SK-N-MC (cell line): ENCODE data around the gene CTNS.

Experiments
- DNase-seq: peaks from one replicate; pipeline ENCODE4 v3.0.0-alpha.2; 2011; ENCODE audit warnings: low read depth, low spot score
- H3K27ac ChIP-seq: fragments of 200-600 bp; sonication (generic); 2 replicates; pipeline ENCODE4 v1.5.1; 2016; ENCODE audit warnings: mixed run types
- H3K36me3 ChIP-seq: fragments of 200-600 bp; sonication (generic); 2 replicates; pipeline ENCODE4 v1.6.1; 2017; ENCODE audit warnings: antibody characterized with exemption, low read length, mixed read lengths; ENCODE audit not compliant: insufficient read depth
- H3K4me3 ChIP-seq: fragments of 200-600 bp; sonication (generic); 2 replicates; pipeline ENCODE4 v1.5.1; 2016
- H3K9ac ChIP-seq: fragments of 200-600 bp; sonication (generic); 2 replicates; pipeline ENCODE4 v1.8.0; 2017; ENCODE audit warnings: mixed run types, mixed read lengths; ENCODE audit not compliant: insufficient read length
- H3K9me3 ChIP-seq: fragments of 200-600 bp; sonication (generic); 2 replicates; pipeline ENCODE4 v1.6.1; 2017; ENCODE audit warnings: low read depth, mild to moderate bottlenecking, antibody characterized with exemption, low read length, moderate library complexity, mixed read lengths
- EZH2 ChIP-seq: fragments of 200-600 bp; sonication (generic); IDR thresholded peaks from one replicate; pipeline ENCODE4 v1.6.1; 2017; ENCODE audit warnings: antibody characterized with exemption
- FOXP2 ChIP-seq: optimal IDR thresholded peaks from 2 replicates; pipeline ENCODE3; 2011; ENCODE audit warnings: mild to moderate bottlenecking, moderate library complexity; ENCODE audit not compliant: insufficient read depth; ENCODE audit errors: extremely low read length, control extremely low read depth
- POLR2AphosphoS5 ChIP-seq: IDR thresholded peaks from 2 replicates; pipeline ENCODE4 v1.6.1; 2012; ENCODE audit warnings: mild to moderate bottlenecking, low read depth, low read length, borderline replicate concordance

The CTNS gene

DNA sequence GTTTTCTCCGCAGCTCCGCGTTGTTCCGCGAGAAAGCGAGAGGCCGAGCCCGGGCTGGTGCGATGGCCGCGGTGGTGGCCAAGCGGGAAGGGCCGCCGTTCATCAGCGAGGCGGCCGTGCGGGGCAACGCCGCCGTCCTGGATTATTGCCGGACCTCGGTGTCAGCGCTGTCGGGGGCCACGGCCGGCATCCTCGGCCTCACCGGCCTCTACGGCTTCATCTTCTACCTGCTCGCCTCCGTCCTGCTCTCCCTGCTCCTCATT, 32.5 kb downstream of the CTNS start:
- no peak for TF ChIP-seq FOXP2
- no peak for TF ChIP-seq POLR2AphosphoS5
- no peak for TF ChIP-seq EZH2
- peak overlapping the region; percentile 79 for H3K27ac ChIP-seq
- H3K36me3 ChIP-seq: peaks cover 6% of the 10 kb centered on the region; the same call in 1 of the 2 replicates
- H3K4me3 ChIP-seq: peak overlapping the region; percentile 99
- H3K9me3 ChIP-seq: no peaks in the 10 kb centered on the region
- no peak for DNase-seq
- peak overlapping the region; percentile 97 for H3K9ac ChIP-seq

DNA sequence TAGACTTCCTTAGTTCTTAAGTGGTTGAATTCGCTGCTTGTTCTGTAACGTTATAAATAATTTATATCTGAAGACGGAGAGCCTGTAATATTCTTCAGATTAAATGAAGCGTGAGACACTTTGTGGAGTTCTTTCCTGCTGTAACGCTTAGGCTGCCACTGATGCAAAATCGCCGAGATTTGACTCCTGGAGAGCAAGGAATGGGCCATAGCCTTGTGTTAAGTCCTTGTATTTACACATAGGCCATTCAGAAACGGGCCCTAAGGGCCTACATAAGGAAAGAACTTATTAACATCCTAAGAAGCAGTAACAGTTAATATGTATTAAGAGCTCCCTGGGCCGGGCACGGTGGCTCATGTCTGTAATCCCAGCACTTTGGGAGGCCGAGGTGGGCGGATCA, 33.0 kb downstream of the CTNS start:
- no peak for DNase-seq
- H3K9ac ChIP-seq: peak overlapping the region; percentile 97
- peaks cover 3% of the 10 kb centered on the region; the same call in 1 of the 2 replicates for H3K36me3 ChIP-seq
- no peak for TF ChIP-seq POLR2AphosphoS5
- TF ChIP-seq EZH2: no peak
- no peak for TF ChIP-seq FOXP2
- no peaks in the 10 kb centered on the region for H3K9me3 ChIP-seq
- peak overlapping the region; percentile 79; the same call in 1 of the 2 replicates for H3K27ac ChIP-seq
- H3K4me3 ChIP-seq: peak overlapping the region; percentile 99

DNA sequence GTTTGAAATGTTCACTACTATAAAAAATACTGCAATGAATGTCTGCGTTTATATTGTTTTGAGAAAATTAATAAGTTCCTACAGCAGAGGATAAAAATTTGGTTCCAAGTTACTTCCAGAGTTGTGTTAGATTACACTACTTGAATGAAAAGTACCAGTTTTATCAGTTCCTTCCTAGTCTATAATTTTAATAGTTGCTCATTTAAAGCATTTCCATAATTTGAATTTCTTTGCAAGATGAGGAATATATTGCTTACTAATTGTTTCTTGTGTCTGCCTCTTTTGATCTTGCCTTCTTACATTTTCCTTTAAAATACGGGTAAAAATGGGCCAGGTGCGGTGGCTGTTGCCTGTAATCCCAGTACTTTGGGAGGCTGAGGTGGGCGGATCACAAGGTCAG, 36.0 kb downstream of the CTNS start:
- no peak for DNase-seq
- Histone ChIP-seq H3K4me3 (no peak overlapping the region), H3K36me3 (no peaks in the 10 kb centered on the region), H3K9me3 (no peaks in the 10 kb centered on the region), H3K27ac (no peak overlapping the region), H3K9ac (no peak overlapping the region)
- TF ChIP-seq EZH2 (no peak), POLR2AphosphoS5 (no peak), FOXP2 (no peak)

DNA sequence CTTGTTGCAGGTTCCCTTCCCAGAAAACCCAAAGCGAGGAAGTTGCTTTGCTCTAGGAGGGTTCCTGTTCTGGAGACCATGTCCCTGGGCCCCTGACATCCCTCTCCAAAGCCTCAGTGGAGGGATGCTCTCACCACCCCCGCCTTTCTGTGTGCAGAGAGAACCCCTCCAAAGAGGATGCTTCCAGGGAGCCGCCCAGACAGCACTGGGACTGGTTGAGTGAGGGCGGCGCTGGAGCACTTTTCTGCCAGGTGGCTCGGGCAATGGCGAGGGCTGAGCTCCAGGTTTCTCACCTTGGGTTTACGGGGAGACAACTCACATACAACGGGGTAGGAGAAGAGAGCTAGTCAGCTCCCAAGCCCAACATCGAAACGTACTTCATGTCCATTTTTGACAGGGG, 39.3 kb downstream of the CTNS start:
- no peak for TF ChIP-seq FOXP2
- no peak for TF ChIP-seq POLR2AphosphoS5
- no peak for TF ChIP-seq EZH2
- DNase-seq: no peak
- Histone ChIP-seq H3K4me3 (no peak overlapping the region), H3K9ac (no peak overlapping the region), H3K27ac (no peak overlapping the region), H3K9me3 (no peaks in the 10 kb centered on the region), H3K36me3 (no peaks in the 10 kb centered on the region)

DNA sequence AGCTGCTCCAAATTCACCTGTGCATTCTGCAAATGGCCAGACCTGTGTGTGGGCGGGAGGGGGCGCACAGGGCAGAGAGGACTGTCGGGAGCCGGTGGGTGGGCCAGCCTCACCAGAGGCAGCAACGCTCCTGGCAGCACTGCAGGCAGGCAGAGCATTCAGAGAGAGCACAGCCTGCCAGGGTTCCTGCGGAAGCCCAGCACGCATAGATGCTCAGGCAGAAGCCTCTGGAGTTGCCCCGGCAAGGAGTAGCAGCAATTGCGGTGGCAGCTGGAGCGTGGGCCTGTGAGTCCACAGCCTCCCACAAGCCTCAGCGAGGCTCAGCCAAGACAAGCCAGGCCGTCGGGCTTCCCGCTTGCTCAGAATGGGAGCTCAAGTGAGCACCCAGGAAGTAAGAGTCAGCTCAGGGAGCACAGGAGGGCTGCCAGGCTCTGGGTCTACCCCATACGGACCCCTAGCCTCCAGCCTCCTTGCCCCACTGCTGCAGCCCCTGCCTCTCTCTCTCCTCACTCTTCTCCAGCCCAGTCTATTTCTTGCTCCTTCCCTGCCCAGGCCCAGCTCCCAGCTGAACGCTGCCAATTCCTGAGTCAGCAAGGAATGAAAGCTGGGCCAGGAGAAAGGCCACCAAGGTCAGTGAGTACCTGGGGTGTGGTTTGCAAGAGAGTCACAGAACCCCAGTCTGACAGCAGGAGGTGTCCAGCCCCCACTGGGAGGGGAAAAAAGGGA, 41.7 kb downstream of the CTNS start:
- TF ChIP-seq POLR2AphosphoS5: no peak
- TF ChIP-seq FOXP2: no peak
- no peak for TF ChIP-seq EZH2
- H3K36me3 ChIP-seq: no peaks in the 10 kb centered on the region
- H3K9me3 ChIP-seq: no peaks in the 10 kb centered on the region
- H3K4me3 ChIP-seq: no peak overlapping the region
- H3K9ac ChIP-seq: no peak overlapping the region
- no peak overlapping the region for H3K27ac ChIP-seq
- DNase-seq: no peak

DNA sequence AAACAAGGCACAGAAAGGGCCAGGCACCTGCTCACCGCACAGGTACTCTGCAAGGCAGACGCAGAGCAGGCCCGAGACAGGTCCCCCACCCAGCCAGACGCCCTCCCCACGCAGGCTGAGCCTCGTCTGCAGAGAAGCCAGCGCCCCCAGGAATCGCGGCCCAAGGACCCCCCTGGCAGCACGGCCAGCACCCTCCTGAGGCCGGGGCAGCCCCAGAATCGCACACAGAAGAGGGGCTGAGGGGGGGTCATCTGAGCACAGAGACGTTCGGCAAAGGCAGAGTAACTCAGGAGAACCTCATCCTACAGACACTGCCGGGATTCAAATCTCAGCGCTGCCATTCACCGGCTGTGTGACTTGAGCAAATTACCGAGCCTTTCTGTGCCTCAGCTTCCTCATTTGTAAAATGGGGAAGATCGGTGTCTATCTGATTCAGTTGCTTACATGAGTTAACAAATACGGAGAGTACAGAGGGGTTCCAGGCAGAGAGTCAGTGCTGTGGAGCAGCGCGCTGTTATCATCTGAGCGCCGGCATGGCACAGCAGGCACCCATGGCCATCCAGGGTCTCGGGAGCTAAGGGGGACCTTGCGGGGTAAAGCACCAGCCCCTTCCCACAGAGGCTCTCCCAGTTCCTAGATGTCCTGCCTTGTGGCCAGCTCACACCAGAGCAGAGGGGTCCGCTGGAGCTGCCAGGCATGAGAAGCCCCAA, 42.4 kb downstream of the CTNS start:
- Histone ChIP-seq H3K9ac (no peak overlapping the region), H3K9me3 (no peaks in the 10 kb centered on the region), H3K27ac (no peak overlapping the region), H3K36me3 (no peaks in the 10 kb centered on the region), H3K4me3 (no peak overlapping the region)
- no peak for DNase-seq
- TF ChIP-seq FOXP2 (no peak), EZH2 (no peak), POLR2AphosphoS5 (no peak)

DNA sequence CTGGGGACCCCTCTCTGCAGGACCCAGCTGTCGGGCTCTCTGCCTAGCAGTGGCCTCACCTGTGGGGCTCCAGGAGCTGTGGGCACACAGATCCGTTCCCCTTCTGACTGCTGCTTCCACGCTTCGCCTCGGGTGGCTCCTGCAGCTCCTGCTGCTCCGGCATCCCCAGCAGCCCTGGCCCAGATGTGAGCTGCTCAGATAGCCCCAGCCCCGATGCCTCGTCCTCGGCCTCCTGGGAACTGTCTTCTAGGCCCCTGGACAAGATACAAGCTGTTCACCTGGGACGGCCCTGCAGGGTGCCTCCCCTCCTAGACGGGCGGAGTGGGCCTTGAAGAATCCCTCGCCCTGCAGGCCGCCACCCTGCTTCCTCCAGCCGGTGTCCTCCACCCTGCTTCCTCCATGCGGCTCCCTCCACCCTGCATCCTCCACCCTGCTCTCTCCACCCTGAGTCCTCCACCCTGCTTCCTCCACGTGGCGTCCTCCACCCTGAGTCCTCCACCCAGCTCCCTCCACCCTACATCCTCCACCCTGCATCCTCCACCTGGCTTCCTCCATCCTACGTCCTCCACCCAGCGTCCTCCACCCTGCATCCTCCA, 43.1 kb downstream of the CTNS start:
- H3K27ac ChIP-seq: no peak overlapping the region
- H3K9ac ChIP-seq: no peak overlapping the region
- no peaks in the 10 kb centered on the region for H3K9me3 ChIP-seq
- DNase-seq: no peak
- no peak overlapping the region for H3K4me3 ChIP-seq
- TF ChIP-seq POLR2AphosphoS5 (no peak), FOXP2 (no peak), EZH2 (no peak)
- no peaks in the 10 kb centered on the region for H3K36me3 ChIP-seq

DNA sequence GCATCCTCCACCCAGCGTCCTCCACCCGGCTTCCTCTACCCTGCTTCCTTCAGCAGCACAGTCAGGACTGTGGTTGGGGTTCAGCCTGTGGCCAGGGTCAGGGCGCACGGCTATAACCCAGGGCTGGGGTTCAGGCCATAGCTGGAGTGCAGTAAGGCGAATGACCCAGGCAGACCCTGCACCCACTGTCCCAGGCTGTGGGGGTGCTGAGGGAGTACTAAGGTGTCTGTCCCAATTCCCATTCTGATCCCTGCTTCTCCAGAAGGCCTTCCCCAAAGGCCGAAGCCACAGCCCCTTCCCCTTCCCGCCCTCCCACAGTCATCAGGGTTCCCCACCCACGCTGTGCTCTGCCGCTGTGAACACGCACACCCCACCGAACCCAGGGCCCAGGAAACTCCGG, 44.5 kb downstream of the CTNS start:
- Histone ChIP-seq H3K9me3 (no peaks in the 10 kb centered on the region), H3K36me3 (no peaks in the 10 kb centered on the region), H3K4me3 (no peak overlapping the region), H3K27ac (no peak overlapping the region), H3K9ac (no peak overlapping the region)
- TF ChIP-seq EZH2 (no peak), POLR2AphosphoS5 (no peak), FOXP2 (no peak)
- no peak for DNase-seq

DNA sequence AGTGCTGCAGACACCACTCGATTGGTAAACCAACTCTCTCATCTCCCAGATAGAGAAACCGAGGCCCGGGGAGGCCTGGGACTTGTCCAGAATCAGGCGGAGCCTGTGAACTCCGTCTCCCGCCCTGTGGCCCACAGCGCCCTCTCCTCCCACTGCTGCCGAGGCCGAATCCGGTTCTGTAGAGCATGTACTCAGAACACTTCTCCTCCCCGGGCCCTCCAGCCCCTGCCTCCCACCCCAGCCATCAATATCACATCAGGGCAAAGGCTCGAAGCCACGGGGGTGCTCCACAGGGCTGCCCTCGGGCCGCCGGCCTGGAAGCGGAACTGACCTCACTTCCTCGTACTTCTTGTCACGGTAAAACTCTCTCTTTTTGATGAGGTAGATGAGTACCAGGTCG, 45.0 kb downstream of the CTNS start:
- no peak for DNase-seq
- H3K9ac ChIP-seq: no peak overlapping the region

More for the DNA sequence above, 45.0 kb downstream of the CTNS start:
- no peak overlapping the region for H3K4me3 ChIP-seq
- TF ChIP-seq FOXP2 (no peak), POLR2AphosphoS5 (no peak), EZH2 (no peak)
- no peaks in the 10 kb centered on the region for H3K9me3 ChIP-seq
- no peaks in the 10 kb centered on the region for H3K36me3 ChIP-seq
- H3K27ac ChIP-seq: no peak overlapping the region
